ENCODE measurements around the gene DGCR8.

- TF ChIP-seq CTCF (IDR thresholded peaks at IDR 0.05) (no peak), POLR2A (IDR thresholded peaks at IDR 0.05) (no peak)
Observed at GRCh38 chr22:20034143-20034542, 45.9 kb upstream of the DGCR8 start.

Measured in right lobe of liver (tissue), 4 donors.